Activated naive CD4-positive, alpha-beta T cell treated with anti-CD3 and anti-CD28 coated beads for 36 hours (primary cell): ENCODE measurements around the gene MTR. TPM values are rescaled to one million over a fixed set of nuclear protein-coding genes. Genes with fewer than 3 reads are reported as not detected.
A peak's percentile ranks its signal among the peaks of the same experiment; 100 is the strongest.

Experiments
- CTCF ChIA-PET: fragments of 350-600 bp; sonication (Branson Sonifier 250); formaldehyde crosslinking; loops from one replicate; lab custom pipeline; 2021; ENCODE audit warnings: antibody characterized with exemption; lab: Charles Lee
- DNase-seq: peaks from one replicate; pipeline ENCODE4 v3.0.0-alpha.2; 2020
- H3K27ac Mint-ChIP-seq: one replicate; pipeline ENCODE4 v1.8.0; 2021; ENCODE audit warnings: mild to moderate bottlenecking, mixed read lengths
- H3K27me3 Mint-ChIP-seq: one replicate; pipeline ENCODE4 v1.8.0; 2021; ENCODE audit warnings: low read depth, mixed read lengths
- H3K36me3 Mint-ChIP-seq: one replicate; pipeline ENCODE4 v1.8.0; 2021; ENCODE audit warnings: low read depth, mixed read lengths
- H3K4me1 Mint-ChIP-seq: one replicate; pipeline ENCODE4 v1.8.0; 2021; ENCODE audit warnings: low read depth, mixed read lengths
- H3K4me3 Mint-ChIP-seq: one replicate; pipeline ENCODE4 v1.8.0; 2021; ENCODE audit warnings: mild to moderate bottlenecking, moderate library complexity, mixed read lengths
- H3K9me3 Mint-ChIP-seq: one replicate; pipeline ENCODE4 v1.8.0; 2021; ENCODE audit warnings: mixed read lengths
- intact Hi-C: fragments of 100-400 bp; cut with micrococcal nuclease; formaldehyde crosslinking; loops from one replicate; pipeline ENCODE4 v1.15.1; 2023
- total RNA-seq, 2 experiments: library from RNA; stranded (reverse); gene quantifications; one replicate each; pipeline ENCODE4 v1.2.3, GENCODE V29; 2021

MTR gene
- 10 to 100 TPM; 55.3 to 57.6 TPM for total RNA-seq

GRCh38 chr1:236795035-236795756 is at the start of gene MTR:
MTR (plus strand) TSS chr1:236795292; CDS start chr1:236795704, 412 bp downstream.
- DNase-seq: peak; percentile 98
- Mint-ChIP-seq H3K36me3 (no peaks in the 10 kb centered on the region), H3K27ac (peak within 1 kb of the TSS; percentile 86), H3K4me3 (peak within 1 kb of the TSS; percentile 80), H3K9me3 (no peaks in the 10 kb centered on the region), H3K4me1 (peaks cover 27% of the 10 kb centered on the region), H3K27me3 (no peaks in the 10 kb centered on the region)
- CTCF ChIA-PET: interaction anchor here (1.4 to 1.9 kb wide), 2 partner anchors 36 to 74 kb away, joined by 7 to 12 read pairs; no protein-coding TSS in a partner anchor
- intact Hi-C loops: loop anchor here (1.0 to 10.0 kb wide), 10 partner anchors 36 to 1630 kb away; partner anchors contain the start of genes ACTN2, B3GALNT2, HEATR1 and LYST

GRCh38 chr1:236746785-236747184 is 48.3 kb upstream of the MTR start:
- peaks cover 4% of the 10 kb centered on the region for H3K27me3 Mint-ChIP-seq
- no peak overlapping the region for H3K4me3 Mint-ChIP-seq
- no peaks in the 10 kb centered on the region for H3K36me3 Mint-ChIP-seq
- CTCF ChIA-PET: interaction anchor here (1.5 kb wide), 1 partner anchor 13 kb away, joined by 8 read pairs; no protein-coding TSS in a partner anchor
- no peaks in the 10 kb centered on the region for H3K9me3 Mint-ChIP-seq
- H3K27ac Mint-ChIP-seq: no peak overlapping the region
- DNase-seq: no peak
- intact Hi-C loops: no loop called here
- H3K4me1 Mint-ChIP-seq: no peaks in the 10 kb centered on the region

GRCh38 chr1:236747311-236747985 is 47.6 kb upstream of the MTR start:
- H3K27ac Mint-ChIP-seq: no peak overlapping the region
- intact Hi-C loops: no loop called here
- CTCF ChIA-PET: interaction anchor here (1.1 kb wide), 1 partner anchor 12 kb away, joined by 3 read pairs; no protein-coding TSS in a partner anchor
- no peaks in the 10 kb centered on the region for H3K36me3 Mint-ChIP-seq
- H3K4me3 Mint-ChIP-seq: no peak overlapping the region
- peaks cover 4% of the 10 kb centered on the region for H3K27me3 Mint-ChIP-seq
- no peaks in the 10 kb centered on the region for H3K9me3 Mint-ChIP-seq
- no peak for DNase-seq
- no peaks in the 10 kb centered on the region for H3K4me1 Mint-ChIP-seq

- Mint-ChIP-seq H3K4me1 (no peaks in the 10 kb centered on the region), H3K27me3 (peaks cover 4% of the 10 kb centered on the region), H3K9me3 (no peaks in the 10 kb centered on the region), H3K36me3 (no peaks in the 10 kb centered on the region), H3K27ac (no peak overlapping the region), H3K4me3 (no peak overlapping the region)
- intact Hi-C loops: no loop called here
- DNase-seq: no peak
- CTCF ChIA-PET: interaction anchor here (1.1 to 2.6 kb wide), 2 partner anchors 11 kb away, joined by 3 to 17 read pairs; no protein-coding TSS in a partner anchor
Observed at GRCh38 chr1:236748268-236748870, 46.7 kb upstream of the MTR start.

- Mint-ChIP-seq H3K27ac (no peak overlapping the region), H3K4me3 (no peak overlapping the region), H3K4me1 (no peaks in the 10 kb centered on the region), H3K27me3 (peaks cover 4% of the 10 kb centered on the region), H3K9me3 (no peaks in the 10 kb centered on the region), H3K36me3 (no peaks in the 10 kb centered on the region)
- DNase-seq: no peak
- intact Hi-C loops: loop anchor here (10.0 kb wide), 3 partner anchors 294 to 646 kb away; partner anchors contain the start of gene RYR2
- CTCF ChIA-PET: interaction anchor here (0.6 to 2.6 kb wide), 3 partner anchors 9 to 1970 kb away, joined by 3 to 17 read pairs (median 3); no protein-coding TSS in a partner anchor
Observed at GRCh38 chr1:236750928-236751327, 44.2 kb upstream of the MTR start.

- intact Hi-C loops: loop anchor here (10.0 kb wide), 3 partner anchors 293 to 647 kb away; partner anchors contain the start of gene RYR2
- H3K36me3 Mint-ChIP-seq: no peaks in the 10 kb centered on the region
- CTCF ChIA-PET: interaction anchor here (0.6 to 0.7 kb wide), 2 partner anchors 143 to 1969 kb away, joined by 3 read pairs; no protein-coding TSS in a partner anchor
- H3K4me3 Mint-ChIP-seq: no peak overlapping the region
- DNase-seq: no peak
- no peak overlapping the region for H3K27ac Mint-ChIP-seq
- no peaks in the 10 kb centered on the region for H3K4me1 Mint-ChIP-seq
- no peaks in the 10 kb centered on the region for H3K9me3 Mint-ChIP-seq
- H3K27me3 Mint-ChIP-seq: peaks cover 4% of the 10 kb centered on the region
Observed at GRCh38 chr1:236751385-236751784, 43.7 kb upstream of the MTR start.

GRCh38 chr1:236751935-236752334 is 43.2 kb upstream of the MTR start:
- no peak overlapping the region for H3K27ac Mint-ChIP-seq
- no peak overlapping the region for H3K4me3 Mint-ChIP-seq
- CTCF ChIA-PET: no interaction called here
- H3K36me3 Mint-ChIP-seq: no peaks in the 10 kb centered on the region
- H3K27me3 Mint-ChIP-seq: peaks cover 4% of the 10 kb centered on the region
- no peak for DNase-seq
- intact Hi-C loops: loop anchor here (10.0 kb wide), 3 partner anchors 293 to 647 kb away; partner anchors contain the start of gene RYR2
- H3K9me3 Mint-ChIP-seq: no peaks in the 10 kb centered on the region
- no peaks in the 10 kb centered on the region for H3K4me1 Mint-ChIP-seq

GRCh38 chr1:236753516-236753915 is 41.6 kb upstream of the MTR start:
- no peak overlapping the region for H3K4me3 Mint-ChIP-seq
- intact Hi-C loops: loop anchor here (10.0 kb wide), 3 partner anchors 291 to 649 kb away; partner anchors contain the start of gene RYR2
- CTCF ChIA-PET: interaction anchor here (0.7 to 1.1 kb wide), 2 partner anchors 13 to 113 kb away, joined by 3 to 4 read pairs; no protein-coding TSS in a partner anchor
- no peak overlapping the region for H3K27ac Mint-ChIP-seq
- H3K36me3 Mint-ChIP-seq: no peaks in the 10 kb centered on the region
- H3K4me1 Mint-ChIP-seq: no peaks in the 10 kb centered on the region
- no peaks in the 10 kb centered on the region for H3K9me3 Mint-ChIP-seq
- H3K27me3 Mint-ChIP-seq: peaks cover 4% of the 10 kb centered on the region
- DNase-seq: peak; percentile 34

- no peak for DNase-seq
- no peaks in the 10 kb centered on the region for H3K4me1 Mint-ChIP-seq
- H3K27me3 Mint-ChIP-seq: peaks cover 4% of the 10 kb centered on the region
- CTCF ChIA-PET: interaction anchor here (1.1 kb wide), 1 partner anchor 113 kb away, joined by 4 read pairs; no protein-coding TSS in a partner anchor
- no peaks in the 10 kb centered on the region for H3K36me3 Mint-ChIP-seq
- intact Hi-C loops: loop anchor here (10.0 kb wide), 3 partner anchors 291 to 649 kb away; partner anchors contain the start of gene RYR2
- no peak overlapping the region for H3K27ac Mint-ChIP-seq
- H3K4me3 Mint-ChIP-seq: no peak overlapping the region
- no peaks in the 10 kb centered on the region for H3K9me3 Mint-ChIP-seq
Observed at GRCh38 chr1:236753964-236754363, 41.1 kb upstream of the MTR start.

GRCh38 chr1:236754525-236755210 is 40.4 kb upstream of the MTR start:
- DNase-seq: no peak
- Mint-ChIP-seq H3K27me3 (peaks cover 4% of the 10 kb centered on the region), H3K27ac (no peak overlapping the region), H3K36me3 (no peaks in the 10 kb centered on the region), H3K4me1 (no peaks in the 10 kb centered on the region), H3K9me3 (no peaks in the 10 kb centered on the region), H3K4me3 (no peak overlapping the region)
- CTCF ChIA-PET: no interaction called here
- intact Hi-C loops: loop anchor here (10.0 kb wide), 3 partner anchors 290 to 650 kb away; partner anchors contain the start of gene RYR2

- Mint-ChIP-seq H3K27ac (no peak overlapping the region), H3K4me3 (no peak overlapping the region), H3K36me3 (no peaks in the 10 kb centered on the region), H3K9me3 (no peaks in the 10 kb centered on the region), H3K4me1 (no peaks in the 10 kb centered on the region), H3K27me3 (no peaks in the 10 kb centered on the region)
- CTCF ChIA-PET: interaction anchor here (0.7 to 2.5 kb wide), 4 partner anchors 16 to 530 kb away, joined by 3 to 10 read pairs (median 4); no protein-coding TSS in a partner anchor
- no peak for DNase-seq
- intact Hi-C loops: loop anchor here (10.0 kb wide), 3 partner anchors 287 to 653 kb away; partner anchors contain the start of gene RYR2
Observed at GRCh38 chr1:236757640-236758039, 37.5 kb upstream of the MTR start.
